Osteoblast (primary cell): Measurements from ENCODE around the gene SLC15A5. TPM values are rescaled to one million over a fixed set of nuclear protein-coding genes. Genes with fewer than 3 reads are reported as not detected.

Source experiments
- DNase-seq: peaks from one replicate; pipeline ENCODE4 v3.0.0; 2011; ENCODE audit warnings: low spot score, mixed read lengths; ENCODE audit not compliant: insufficient read length; ENCODE audit errors: missing footprints
- H2AFZ ChIP-seq: 2 replicates; pipeline ENCODE4 v1.6.0; 2011; ENCODE audit warnings: mild to moderate bottlenecking, low read length
- H3K27ac ChIP-seq: 2 replicates; pipeline ENCODE4 v1.5.1; 2011; ENCODE audit warnings: mild to moderate bottlenecking, low read depth, low read length, moderate library complexity
- H3K27me3 ChIP-seq: 2 replicates; pipeline ENCODE4 v1.6.0; 2012; ENCODE audit warnings: mild to moderate bottlenecking, control low read depth, inconsistent platforms, low read length, moderate library complexity; ENCODE audit not compliant: insufficient read depth
- H3K36me3 ChIP-seq: 2 replicates; pipeline ENCODE4 v1.5.1; 2011; ENCODE audit warnings: mild to moderate bottlenecking, low read length, control low read depth, moderate library complexity; ENCODE audit not compliant: insufficient read depth
- H3K4me1 ChIP-seq: 2 replicates; pipeline ENCODE4 v1.5.1; 2011; ENCODE audit warnings: mild to moderate bottlenecking, low read length, control low read depth, moderate library complexity; ENCODE audit not compliant: insufficient read depth
- H3K4me2 ChIP-seq: 2 replicates; pipeline ENCODE4 v1.6.0; 2011; ENCODE audit warnings: mild to moderate bottlenecking, low read length; ENCODE audit not compliant: insufficient read depth
- H3K4me3 ChIP-seq: fragments of 200-600 bp; sonication (generic); 3 replicates; pipeline ENCODE4 v1.5.1; 2012; ENCODE audit warnings: mild to moderate bottlenecking, low read length, inconsistent platforms; ENCODE audit not compliant: insufficient read depth
- H3K79me2 ChIP-seq: 2 replicates; pipeline ENCODE4 v1.6.0; 2012; ENCODE audit warnings: mild to moderate bottlenecking, low read length, control low read depth, inconsistent platforms; ENCODE audit not compliant: insufficient read depth
- H3K9me3 ChIP-seq: 2 replicates; pipeline ENCODE4 v1.5.1; 2011; ENCODE audit warnings: low read depth, low read length, control low read depth
- H4K20me1 ChIP-seq: 2 replicates; pipeline ENCODE4 v1.6.0; 2012; ENCODE audit warnings: mild to moderate bottlenecking, low read length, control low read depth; ENCODE audit not compliant: insufficient read depth
- CTCF ChIP-seq: IDR thresholded peaks from 2 replicates; pipeline ENCODE4 v1.5.1; 2011; ENCODE audit warnings: mild to moderate bottlenecking, low read depth, low read length, moderate library complexity; ENCODE audit errors: extremely low read depth
- total RNA-seq: library from RNA; depleted of rRNA; stranded (reverse); fragments of >200 nt; gene quantifications from 2 replicates; pipeline ENCODE4 v1.2.3, GENCODE V29; 2012

Gene SLC15A5
- total RNA-seq, 1 donor: not detected

- DNase-seq: peak; percentile 70
- Histone ChIP-seq H3K79me2 (no peaks in the 10 kb centered on the region), H3K9me3 (no peaks in the 10 kb centered on the region), H3K27ac (no peak overlapping the region), H3K4me2 (no peak overlapping the region), H3K4me3 (no peak overlapping the region), H2AFZ (no peak overlapping the region), H3K4me1 (no peaks in the 10 kb centered on the region), H4K20me1 (no peaks in the 10 kb centered on the region), H3K36me3 (no peaks in the 10 kb centered on the region), H3K27me3 (no peaks in the 10 kb centered on the region)
- no peak for TF ChIP-seq CTCF
These were observed 57.4 kb downstream of the SLC15A5 start for GRCh38 chr12:16220120-16220519.

GRCh38 chr12:16218934-16219751, 58.3 kb downstream of the SLC15A5 start:
- H3K4me1 ChIP-seq: no peaks in the 10 kb centered on the region
- H2AFZ ChIP-seq: no peak overlapping the region
- TF ChIP-seq CTCF: no peak

GRCh38 chr12:16218234-16218633, 59.3 kb downstream of the SLC15A5 start:
- Histone ChIP-seq H3K4me2 (no peak overlapping the region), H3K4me1 (no peaks in the 10 kb centered on the region), H4K20me1 (no peaks in the 10 kb centered on the region), H3K4me3 (no peak overlapping the region), H3K9me3 (no peaks in the 10 kb centered on the region), H3K36me3 (no peaks in the 10 kb centered on the region), H3K27ac (no peak overlapping the region), H3K27me3 (no peaks in the 10 kb centered on the region), H3K79me2 (no peaks in the 10 kb centered on the region), H2AFZ (no peak overlapping the region)
- DNase-seq: no peak
- TF ChIP-seq CTCF: no peak

More at GRCh38 chr12:16218934-16219751, 58.3 kb downstream of the SLC15A5 start:
- H3K79me2 ChIP-seq: no peaks in the 10 kb centered on the region
- no peak overlapping the region for H3K27ac ChIP-seq
- H4K20me1 ChIP-seq: no peaks in the 10 kb centered on the region
- H3K36me3 ChIP-seq: no peaks in the 10 kb centered on the region
- no peak for DNase-seq
- H3K4me2 ChIP-seq: no peak overlapping the region
- no peak overlapping the region for H3K4me3 ChIP-seq
- H3K27me3 ChIP-seq: no peaks in the 10 kb centered on the region
- H3K9me3 ChIP-seq: no peaks in the 10 kb centered on the region

- Histone ChIP-seq H3K36me3 (no peaks in the 10 kb centered on the region), H4K20me1 (no peaks in the 10 kb centered on the region), H3K4me3 (no peak overlapping the region), H3K27ac (no peak overlapping the region), H3K4me1 (no peaks in the 10 kb centered on the region), H3K4me2 (no peak overlapping the region), H3K79me2 (no peaks in the 10 kb centered on the region), H2AFZ (no peak overlapping the region), H3K27me3 (no peaks in the 10 kb centered on the region), H3K9me3 (no peaks in the 10 kb centered on the region)
- no peak for TF ChIP-seq CTCF
- DNase-seq: no peak
These were observed 65.8 kb downstream of the SLC15A5 start for GRCh38 chr12:16211731-16212130.
